HCT116 (cell line): Measurements from ENCODE around the gene CASKIN2.

Source experiments
- CEBPB ChIP-seq: IDR thresholded peaks from 2 replicates; pipeline ENCODE4 v1.6.1; 2012; ENCODE audit warnings: low read depth
- EZH2phosphoT487 ChIP-seq: fragments of 200-600 bp; IDR thresholded peaks from 2 replicates; pipeline ENCODE4 v1.6.1; 2018; ENCODE audit warnings: antibody characterized with exemption, borderline replicate concordance
- POLR2A ChIP-seq: IDR thresholded peaks from 2 replicates; pipeline ENCODE4 v1.7.0; 2011; ENCODE audit warnings: borderline replicate concordance; ENCODE audit not compliant: insufficient read depth, insufficient read length; ENCODE audit errors: extremely low read depth
- POLR2AphosphoS5 ChIP-seq: IDR thresholded peaks from 2 replicates; pipeline ENCODE4 v1.6.1; 2011; ENCODE audit warnings: mild to moderate bottlenecking, low read depth, low read length, moderate library complexity
- SIN3A ChIP-seq: IDR thresholded peaks from 2 replicates; pipeline ENCODE4 v1.6.1; 2012; ENCODE audit warnings: low read depth
- SP1 ChIP-seq: IDR thresholded peaks from 2 replicates; pipeline ENCODE4 v1.6.1; 2012; ENCODE audit warnings: low read depth
- ZFX ChIP-seq: fragments of 450-650 bp; IDR thresholded peaks from 2 replicates; pipeline ENCODE4 v1.6.1; 2017
- ZNF274 ChIP-seq: fragments of 200-500 bp; sonication (Bioruptor generic); IDR thresholded peaks from 2 replicates; pipeline ENCODE4 v1.6.1; 2014; ENCODE audit warnings: mild to moderate bottlenecking, low read depth, low read length, inconsistent platforms
- TF ChIP-seq, protein P1 (sequence below), 3 experiments: fragments of 200-600 bp in 1 of 3; sonication (generic) in 1 of 3; IDR thresholded peaks in 2 of 3; conservative IDR thresholded peaks in 1 of 3; 2 replicates each; pipeline ENCODE4 v1.5.1; 2012 to 2017; ENCODE audit warnings: low read depth in 2 of 3, low read length in 2 of 3, antibody characterized with exemption in 1 of 3, borderline replicate concordance in 1 of 3, control low read depth in 1 of 3, mild to moderate bottlenecking in 1 of 3, mixed read lengths in 1 of 3, mixed run types in 1 of 3, moderate library complexity in 1 of 3; ENCODE audit not compliant: insufficient read depth in 1 of 3
- TF ChIP-seq, protein P2 (sequence below): IDR thresholded peaks from 2 replicates; pipeline ENCODE4 v1.6.1; 2012
- TF ChIP-seq, protein P3 (sequence below): IDR thresholded peaks from 2 replicates; pipeline ENCODE4 v1.6.1; 2011; ENCODE audit warnings: mild to moderate bottlenecking, low read length, moderate library complexity; ENCODE audit not compliant: insufficient replicate concordance; ENCODE audit errors: extremely low read depth
- TF ChIP-seq, protein P4 (sequence below): IDR thresholded peaks from 2 replicates; pipeline ENCODE4 v1.6.1; 2012; ENCODE audit warnings: low read depth

DNA sequence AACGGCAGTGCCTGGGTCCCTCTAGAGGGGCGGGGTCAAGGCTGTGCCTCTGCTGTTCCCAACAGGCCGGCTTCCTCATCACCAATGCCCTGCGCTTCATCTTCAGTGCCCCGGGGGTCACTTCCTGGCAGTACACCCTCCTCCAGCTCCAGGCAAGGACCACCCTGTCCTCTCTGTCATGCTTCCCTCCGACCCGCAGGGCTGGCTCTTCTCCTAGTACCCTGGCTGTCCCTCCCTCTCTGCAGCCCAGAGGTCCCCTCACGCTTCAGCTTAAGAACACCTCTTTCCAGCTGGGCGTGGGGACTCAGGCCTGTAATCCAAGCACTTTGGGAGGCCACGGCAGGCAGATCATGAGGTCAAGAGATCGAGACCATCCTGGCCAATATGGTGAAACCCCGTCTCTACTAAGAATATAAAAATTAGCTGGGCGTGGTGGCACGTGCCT lies 25.8 kb downstream of the CASKIN2 start:
- TF ChIP-seq, protein P1, sequence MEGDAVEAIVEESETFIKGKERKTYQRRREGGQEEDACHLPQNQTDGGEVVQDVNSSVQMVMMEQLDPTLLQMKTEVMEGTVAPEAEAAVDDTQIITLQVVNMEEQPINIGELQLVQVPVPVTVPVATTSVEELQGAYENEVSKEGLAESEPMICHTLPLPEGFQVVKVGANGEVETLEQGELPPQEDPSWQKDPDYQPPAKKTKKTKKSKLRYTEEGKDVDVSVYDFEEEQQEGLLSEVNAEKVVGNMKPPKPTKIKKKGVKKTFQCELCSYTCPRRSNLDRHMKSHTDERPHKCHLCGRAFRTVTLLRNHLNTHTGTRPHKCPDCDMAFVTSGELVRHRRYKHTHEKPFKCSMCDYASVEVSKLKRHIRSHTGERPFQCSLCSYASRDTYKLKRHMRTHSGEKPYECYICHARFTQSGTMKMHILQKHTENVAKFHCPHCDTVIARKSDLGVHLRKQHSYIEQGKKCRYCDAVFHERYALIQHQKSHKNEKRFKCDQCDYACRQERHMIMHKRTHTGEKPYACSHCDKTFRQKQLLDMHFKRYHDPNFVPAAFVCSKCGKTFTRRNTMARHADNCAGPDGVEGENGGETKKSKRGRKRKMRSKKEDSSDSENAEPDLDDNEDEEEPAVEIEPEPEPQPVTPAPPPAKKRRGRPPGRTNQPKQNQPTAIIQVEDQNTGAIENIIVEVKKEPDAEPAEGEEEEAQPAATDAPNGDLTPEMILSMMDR (IDR thresholded peaks at IDR 0.05 in 2 of 3, conservative IDR thresholded peaks at IDR 0.05 in 1 of 3; ENCODE audit: borderline replicate concordance in 1 of 3, insufficient read depth in 1 of 3, low read depth in 2 of 3, low read length in 2 of 3) = no peak
- TF ChIP-seq POLR2A = no peak
- TF ChIP-seq, protein P2, sequence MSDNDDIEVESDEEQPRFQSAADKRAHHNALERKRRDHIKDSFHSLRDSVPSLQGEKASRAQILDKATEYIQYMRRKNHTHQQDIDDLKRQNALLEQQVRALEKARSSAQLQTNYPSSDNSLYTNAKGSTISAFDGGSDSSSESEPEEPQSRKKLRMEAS = no peak
- no peak for TF ChIP-seq EZH2phosphoT487
- TF ChIP-seq POLR2AphosphoS5 = no peak
- TF ChIP-seq ZFX = no peak
- no peak for TF ChIP-seq ZNF274
- TF ChIP-seq, protein P3, sequence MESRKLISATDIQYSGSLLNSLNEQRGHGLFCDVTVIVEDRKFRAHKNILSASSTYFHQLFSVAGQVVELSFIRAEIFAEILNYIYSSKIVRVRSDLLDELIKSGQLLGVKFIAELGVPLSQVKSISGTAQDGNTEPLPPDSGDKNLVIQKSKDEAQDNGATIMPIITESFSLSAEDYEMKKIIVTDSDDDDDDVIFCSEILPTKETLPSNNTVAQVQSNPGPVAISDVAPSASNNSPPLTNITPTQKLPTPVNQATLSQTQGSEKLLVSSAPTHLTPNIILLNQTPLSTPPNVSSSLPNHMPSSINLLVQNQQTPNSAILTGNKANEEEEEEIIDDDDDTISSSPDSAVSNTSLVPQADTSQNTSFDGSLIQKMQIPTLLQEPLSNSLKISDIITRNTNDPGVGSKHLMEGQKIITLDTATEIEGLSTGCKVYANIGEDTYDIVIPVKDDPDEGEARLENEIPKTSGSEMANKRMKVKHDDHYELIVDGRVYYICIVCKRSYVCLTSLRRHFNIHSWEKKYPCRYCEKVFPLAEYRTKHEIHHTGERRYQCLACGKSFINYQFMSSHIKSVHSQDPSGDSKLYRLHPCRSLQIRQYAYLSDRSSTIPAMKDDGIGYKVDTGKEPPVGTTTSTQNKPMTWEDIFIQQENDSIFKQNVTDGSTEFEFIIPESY = no peak
- no peak for TF ChIP-seq CEBPB
- TF ChIP-seq SIN3A = no peak
- no peak for TF ChIP-seq SP1
- TF ChIP-seq, protein P4, sequence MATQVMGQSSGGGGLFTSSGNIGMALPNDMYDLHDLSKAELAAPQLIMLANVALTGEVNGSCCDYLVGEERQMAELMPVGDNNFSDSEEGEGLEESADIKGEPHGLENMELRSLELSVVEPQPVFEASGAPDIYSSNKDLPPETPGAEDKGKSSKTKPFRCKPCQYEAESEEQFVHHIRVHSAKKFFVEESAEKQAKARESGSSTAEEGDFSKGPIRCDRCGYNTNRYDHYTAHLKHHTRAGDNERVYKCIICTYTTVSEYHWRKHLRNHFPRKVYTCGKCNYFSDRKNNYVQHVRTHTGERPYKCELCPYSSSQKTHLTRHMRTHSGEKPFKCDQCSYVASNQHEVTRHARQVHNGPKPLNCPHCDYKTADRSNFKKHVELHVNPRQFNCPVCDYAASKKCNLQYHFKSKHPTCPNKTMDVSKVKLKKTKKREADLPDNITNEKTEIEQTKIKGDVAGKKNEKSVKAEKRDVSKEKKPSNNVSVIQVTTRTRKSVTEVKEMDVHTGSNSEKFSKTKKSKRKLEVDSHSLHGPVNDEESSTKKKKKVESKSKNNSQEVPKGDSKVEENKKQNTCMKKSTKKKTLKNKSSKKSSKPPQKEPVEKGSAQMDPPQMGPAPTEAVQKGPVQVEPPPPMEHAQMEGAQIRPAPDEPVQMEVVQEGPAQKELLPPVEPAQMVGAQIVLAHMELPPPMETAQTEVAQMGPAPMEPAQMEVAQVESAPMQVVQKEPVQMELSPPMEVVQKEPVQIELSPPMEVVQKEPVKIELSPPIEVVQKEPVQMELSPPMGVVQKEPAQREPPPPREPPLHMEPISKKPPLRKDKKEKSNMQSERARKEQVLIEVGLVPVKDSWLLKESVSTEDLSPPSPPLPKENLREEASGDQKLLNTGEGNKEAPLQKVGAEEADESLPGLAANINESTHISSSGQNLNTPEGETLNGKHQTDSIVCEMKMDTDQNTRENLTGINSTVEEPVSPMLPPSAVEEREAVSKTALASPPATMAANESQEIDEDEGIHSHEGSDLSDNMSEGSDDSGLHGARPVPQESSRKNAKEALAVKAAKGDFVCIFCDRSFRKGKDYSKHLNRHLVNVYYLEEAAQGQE = no peak
